Neural cell (in vitro differentiated cells): ENCODE data around the gene PNCK.

Experiments
- EZH2 ChIP-seq: fragments of 200-600, 300-800 bp; shearing (Covaris generic), sonication (generic); IDR thresholded peaks from 2 replicates; pipeline ENCODE4 v1.6.1; 2014; ENCODE audit warnings: antibody characterized with exemption, low read length, borderline replicate concordance, mild to moderate bottlenecking; ENCODE audit not compliant: insufficient read depth, poor library complexity, severe bottlenecking
- TF ChIP-seq, protein P1 (sequence below): fragments of 450-650 bp; IDR thresholded peaks from 2 replicates; pipeline ENCODE4 v1.5.1; 2014; ENCODE audit warnings: antibody characterized with exemption, mild to moderate bottlenecking, moderate library complexity; ENCODE audit not compliant: poor library complexity, severe bottlenecking
- TF ChIP-seq, protein P2 (sequence below): IDR thresholded peaks from 2 replicates; pipeline ENCODE4 v1.6.1; 2012; ENCODE audit warnings: borderline replicate concordance

DNA sequence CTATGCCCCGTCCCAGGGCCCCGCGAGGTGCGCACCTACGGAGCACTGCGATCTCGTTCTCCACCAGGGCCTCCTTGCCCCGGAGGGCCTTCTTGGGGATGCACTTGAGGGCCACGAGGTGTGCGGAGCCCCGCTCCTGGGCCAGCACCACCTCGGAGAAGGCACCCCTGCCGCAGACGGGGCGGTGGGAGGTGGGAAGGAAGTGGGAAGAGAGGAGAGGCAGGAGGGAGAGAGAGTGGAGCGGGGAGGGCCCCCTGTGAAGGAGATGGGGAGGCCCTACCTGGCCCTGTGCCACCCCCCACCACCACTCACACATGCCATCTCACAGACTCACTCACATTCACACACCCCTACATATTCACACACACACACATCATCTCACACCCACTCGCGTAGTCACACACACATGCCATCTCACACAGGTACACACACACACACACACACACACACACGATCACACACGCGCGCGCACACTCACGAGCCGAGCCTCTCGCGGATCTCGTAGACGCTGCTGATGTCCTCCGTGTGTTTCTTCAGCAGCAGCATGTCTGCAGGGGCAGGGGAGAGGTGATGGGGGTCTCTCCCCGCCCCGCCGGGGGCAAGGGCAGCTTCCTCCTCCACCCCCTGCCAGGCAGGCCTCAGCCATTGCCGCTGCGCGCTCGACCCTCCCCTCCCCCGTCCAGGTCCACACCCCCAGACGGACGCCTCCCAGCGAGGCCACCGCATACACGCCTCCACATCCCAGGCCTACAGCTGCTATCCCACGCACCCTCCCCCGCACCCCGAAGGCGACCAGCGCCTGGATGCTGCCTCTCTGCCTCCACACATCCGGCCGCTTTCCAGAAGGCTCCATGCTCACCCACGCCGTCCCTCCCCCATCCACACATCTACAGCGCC, 834 bp downstream of the PNCK start:
- TF ChIP-seq, protein P1, sequence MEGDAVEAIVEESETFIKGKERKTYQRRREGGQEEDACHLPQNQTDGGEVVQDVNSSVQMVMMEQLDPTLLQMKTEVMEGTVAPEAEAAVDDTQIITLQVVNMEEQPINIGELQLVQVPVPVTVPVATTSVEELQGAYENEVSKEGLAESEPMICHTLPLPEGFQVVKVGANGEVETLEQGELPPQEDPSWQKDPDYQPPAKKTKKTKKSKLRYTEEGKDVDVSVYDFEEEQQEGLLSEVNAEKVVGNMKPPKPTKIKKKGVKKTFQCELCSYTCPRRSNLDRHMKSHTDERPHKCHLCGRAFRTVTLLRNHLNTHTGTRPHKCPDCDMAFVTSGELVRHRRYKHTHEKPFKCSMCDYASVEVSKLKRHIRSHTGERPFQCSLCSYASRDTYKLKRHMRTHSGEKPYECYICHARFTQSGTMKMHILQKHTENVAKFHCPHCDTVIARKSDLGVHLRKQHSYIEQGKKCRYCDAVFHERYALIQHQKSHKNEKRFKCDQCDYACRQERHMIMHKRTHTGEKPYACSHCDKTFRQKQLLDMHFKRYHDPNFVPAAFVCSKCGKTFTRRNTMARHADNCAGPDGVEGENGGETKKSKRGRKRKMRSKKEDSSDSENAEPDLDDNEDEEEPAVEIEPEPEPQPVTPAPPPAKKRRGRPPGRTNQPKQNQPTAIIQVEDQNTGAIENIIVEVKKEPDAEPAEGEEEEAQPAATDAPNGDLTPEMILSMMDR = no peak
- TF ChIP-seq, protein P2, sequence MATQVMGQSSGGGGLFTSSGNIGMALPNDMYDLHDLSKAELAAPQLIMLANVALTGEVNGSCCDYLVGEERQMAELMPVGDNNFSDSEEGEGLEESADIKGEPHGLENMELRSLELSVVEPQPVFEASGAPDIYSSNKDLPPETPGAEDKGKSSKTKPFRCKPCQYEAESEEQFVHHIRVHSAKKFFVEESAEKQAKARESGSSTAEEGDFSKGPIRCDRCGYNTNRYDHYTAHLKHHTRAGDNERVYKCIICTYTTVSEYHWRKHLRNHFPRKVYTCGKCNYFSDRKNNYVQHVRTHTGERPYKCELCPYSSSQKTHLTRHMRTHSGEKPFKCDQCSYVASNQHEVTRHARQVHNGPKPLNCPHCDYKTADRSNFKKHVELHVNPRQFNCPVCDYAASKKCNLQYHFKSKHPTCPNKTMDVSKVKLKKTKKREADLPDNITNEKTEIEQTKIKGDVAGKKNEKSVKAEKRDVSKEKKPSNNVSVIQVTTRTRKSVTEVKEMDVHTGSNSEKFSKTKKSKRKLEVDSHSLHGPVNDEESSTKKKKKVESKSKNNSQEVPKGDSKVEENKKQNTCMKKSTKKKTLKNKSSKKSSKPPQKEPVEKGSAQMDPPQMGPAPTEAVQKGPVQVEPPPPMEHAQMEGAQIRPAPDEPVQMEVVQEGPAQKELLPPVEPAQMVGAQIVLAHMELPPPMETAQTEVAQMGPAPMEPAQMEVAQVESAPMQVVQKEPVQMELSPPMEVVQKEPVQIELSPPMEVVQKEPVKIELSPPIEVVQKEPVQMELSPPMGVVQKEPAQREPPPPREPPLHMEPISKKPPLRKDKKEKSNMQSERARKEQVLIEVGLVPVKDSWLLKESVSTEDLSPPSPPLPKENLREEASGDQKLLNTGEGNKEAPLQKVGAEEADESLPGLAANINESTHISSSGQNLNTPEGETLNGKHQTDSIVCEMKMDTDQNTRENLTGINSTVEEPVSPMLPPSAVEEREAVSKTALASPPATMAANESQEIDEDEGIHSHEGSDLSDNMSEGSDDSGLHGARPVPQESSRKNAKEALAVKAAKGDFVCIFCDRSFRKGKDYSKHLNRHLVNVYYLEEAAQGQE = no peak
- no peak for TF ChIP-seq EZH2
